GM19240 (cell line): ENCODE data around the gene MORN3.
"Not testable (repeated sequence)": the region's sequence is repeated elsewhere in the genome, so short reads cannot be mapped to it uniquely, and the experiment has no call there.

ENCODE experiments used
- DNase-seq: peaks from one replicate; pipeline ENCODE4 v3.0.0; 2011; ENCODE audit warnings: low spot score; ENCODE audit not compliant: insufficient read length

MORN3 gene

GRCh38 chr12:121692744-121693143 is 23.3 kb upstream of the MORN3 start:
- not testable (repeated sequence) for DNase-seq

DNA sequence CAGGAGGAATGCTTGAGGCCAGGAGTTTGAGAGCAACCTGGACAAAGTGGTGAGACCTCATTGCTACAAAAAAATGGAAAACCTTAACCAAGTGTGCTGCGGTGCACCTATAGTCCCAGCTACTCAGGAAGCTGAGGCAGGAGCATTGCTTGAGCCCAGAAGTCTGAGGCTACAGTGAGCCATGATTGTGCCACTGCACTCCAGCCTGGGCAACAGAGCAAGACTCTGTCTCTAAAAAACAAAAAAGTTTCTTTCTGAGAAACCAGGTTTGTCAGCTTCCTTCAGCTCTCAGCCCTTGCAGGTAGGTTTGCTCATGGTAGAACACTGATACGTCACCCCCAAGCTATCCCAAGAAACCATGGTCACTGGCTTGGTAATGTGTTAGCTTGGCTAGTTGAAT is 20.0 kb upstream of the MORN3 start:
- no peak for DNase-seq

GRCh38 chr12:121688966-121689365 is 19.5 kb upstream of the MORN3 start:
- no peak for DNase-seq

- DNase-seq = not testable (repeated sequence)
Measured at GRCh38 chr12:121679661-121680197, 10.3 kb upstream of the MORN3 start.

GRCh38 chr12:121678716-121679300 is 9.4 kb upstream of the MORN3 start:
- DNase-seq = no peak

DNA sequence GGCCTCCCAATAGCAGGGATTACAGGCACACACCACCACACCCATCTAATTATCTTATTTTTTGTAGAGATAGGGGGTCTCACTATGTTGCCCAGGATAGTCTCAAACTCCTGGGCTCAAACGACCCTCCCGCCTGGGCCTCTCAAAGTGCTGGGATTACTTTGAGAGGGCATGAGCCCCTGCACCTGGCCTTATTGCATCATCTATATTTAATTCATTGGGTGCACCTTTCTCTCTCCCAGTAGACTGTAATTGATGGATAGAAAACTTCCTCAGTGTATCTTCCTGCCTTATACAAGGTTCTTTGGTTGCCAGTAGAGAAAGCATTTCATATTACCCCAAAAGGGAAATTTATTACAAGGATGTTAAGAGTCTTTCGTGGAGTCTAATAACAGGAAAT is 8.9 kb upstream of the MORN3 start:
- no peak for DNase-seq

DNA sequence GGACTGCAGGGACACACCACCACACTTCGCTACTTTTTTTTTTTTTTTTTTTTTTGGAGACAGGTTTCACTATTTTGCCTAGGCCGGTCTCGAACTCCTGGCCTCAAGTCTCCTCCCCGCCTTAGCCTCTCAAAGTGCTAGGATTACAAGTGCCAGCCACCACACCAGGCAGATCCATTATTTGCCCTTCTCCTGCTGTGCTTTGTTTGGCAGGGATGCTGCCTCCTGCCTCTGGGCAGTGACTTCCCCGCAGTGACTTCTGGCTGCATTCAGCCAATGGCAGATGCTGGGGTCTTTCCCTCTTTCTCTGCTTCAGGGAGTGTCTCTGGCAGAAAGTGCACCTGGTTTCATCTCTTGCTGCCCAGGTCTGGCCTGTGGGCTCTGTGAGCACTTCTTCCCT is 6.7 kb upstream of the MORN3 start:
- no peak for DNase-seq

- no peak for DNase-seq
Measured at GRCh38 chr12:121673013-121673511, 3.6 kb upstream of the MORN3 start.

- no peak for DNase-seq
Measured at GRCh38 chr12:121668750-121669520, 519 bp downstream of the MORN3 start.

- not testable (repeated sequence) for DNase-seq
Measured at GRCh38 chr12:121666829-121667228, 2.6 kb downstream of the MORN3 start.

- DNase-seq = no peak
Measured at GRCh38 chr12:121663610-121663929, 5.9 kb downstream of the MORN3 start.

DNA sequence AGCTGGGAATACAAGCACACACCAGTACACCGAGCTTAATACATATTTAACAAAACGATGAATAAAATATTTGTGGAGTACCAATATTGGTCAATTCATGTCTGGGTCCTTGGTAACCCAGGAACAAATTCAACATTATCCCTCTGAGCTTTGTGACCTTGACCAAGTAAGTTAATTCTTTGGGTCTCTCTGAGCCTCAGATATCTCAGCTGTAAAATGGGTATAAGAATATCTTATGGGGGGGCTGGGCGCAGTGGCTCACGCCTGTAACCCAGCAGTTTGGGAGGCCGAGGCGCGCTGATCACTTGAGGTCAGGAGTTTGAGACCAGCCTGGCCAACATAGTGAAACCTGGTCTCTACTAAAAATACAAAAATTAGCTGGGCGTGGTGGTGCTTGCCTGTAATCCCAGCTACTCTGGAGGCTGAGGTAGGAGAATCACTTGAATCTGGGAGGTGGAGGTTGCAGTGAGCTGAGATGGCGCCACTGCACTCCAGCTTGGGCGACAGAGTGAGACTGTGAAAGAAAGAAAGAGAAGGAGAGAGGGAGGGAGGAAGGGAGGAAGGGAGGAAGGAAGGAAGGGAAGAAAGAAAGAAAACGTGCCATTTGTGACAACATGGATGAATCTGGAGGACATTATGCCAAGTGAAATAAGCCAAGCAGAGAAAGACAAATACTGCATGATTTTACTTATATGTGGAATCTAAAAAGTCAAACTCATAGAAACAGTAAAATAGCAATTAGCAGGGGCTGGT is 7.9 kb downstream of the MORN3 start:
- not testable (repeated sequence) for DNase-seq

DNA sequence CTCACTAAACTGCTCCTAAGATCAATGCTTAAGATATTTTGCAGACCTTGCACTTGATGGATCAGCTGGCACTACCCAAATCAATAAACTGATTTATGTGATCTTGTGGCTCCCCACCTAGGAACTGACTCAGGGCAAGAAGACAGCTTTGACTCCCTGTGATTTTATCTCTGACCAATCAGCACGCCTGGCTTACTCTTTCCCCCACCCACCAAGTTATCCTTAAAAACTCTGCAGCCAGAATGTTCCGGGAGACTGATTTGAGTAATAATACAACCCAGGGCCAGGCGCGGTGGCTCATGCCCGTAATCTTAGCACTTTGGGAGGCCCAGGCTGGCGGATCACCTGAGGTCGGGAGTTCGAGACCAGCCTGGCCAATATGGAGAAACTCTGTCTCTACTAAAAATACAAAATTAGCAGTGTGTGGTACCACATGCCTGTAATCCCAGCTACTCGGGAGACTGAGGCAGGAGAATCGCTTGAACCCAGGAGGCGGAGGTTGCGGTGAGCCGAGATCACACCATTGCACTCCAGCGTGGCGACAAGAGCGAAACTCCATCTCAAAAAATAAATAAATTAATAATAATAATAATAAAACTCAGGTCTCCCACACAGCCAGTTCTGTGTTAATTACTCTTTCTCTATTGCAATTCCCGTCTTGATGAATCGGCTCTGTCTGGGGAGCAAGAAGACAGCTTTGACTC is 12.0 kb downstream of the MORN3 start:
- no peak for DNase-seq

DNA sequence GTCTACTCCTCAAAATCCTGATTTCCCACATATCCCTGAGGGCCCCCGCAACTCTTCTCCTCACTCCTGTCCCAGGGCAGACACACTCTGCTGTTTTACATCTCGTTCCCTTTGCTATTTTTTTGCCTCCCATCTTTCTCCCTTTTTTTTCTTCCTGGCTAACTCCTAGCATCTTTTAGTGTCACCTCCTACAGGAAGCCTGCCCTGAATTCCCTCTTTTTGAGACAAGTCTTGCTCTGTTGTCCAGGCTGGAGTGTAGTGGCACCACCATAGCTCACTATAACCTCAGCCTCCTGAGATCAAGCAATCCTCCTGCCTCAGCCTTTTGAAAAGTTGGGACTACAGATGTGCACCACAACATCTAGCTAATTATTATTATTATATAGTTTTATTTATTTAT is 13.3 kb downstream of the MORN3 start:
- DNase-seq = no peak

DNA sequence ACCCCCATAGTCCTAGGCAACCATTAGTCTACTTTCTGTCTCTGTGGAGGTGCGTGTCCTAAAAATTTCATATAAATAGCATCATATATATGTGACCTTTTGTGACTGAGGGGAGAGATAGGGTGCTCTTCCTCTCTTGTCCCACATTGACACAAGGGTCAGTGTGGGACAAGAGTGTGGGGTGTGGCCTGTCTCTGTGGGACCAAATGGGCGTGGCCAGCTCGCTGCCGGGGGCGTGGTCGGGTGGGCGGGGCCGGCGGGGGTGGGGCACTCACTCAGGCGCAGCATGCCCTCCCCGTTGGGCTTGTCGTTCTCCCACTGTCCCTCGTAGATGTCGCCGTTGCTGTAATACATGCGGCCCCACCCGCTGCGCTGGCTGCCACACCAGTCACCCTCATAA is 15.5 kb downstream of the MORN3 start:
- no peak for DNase-seq

- no peak for DNase-seq
Measured at GRCh38 chr12:121652767-121653497, 16.5 kb downstream of the MORN3 start.

- DNase-seq = no peak
Measured at GRCh38 chr12:121651320-121651719, 18.1 kb downstream of the MORN3 start.

GRCh38 chr12:121649819-121650353 is 19.6 kb downstream of the MORN3 start:
- DNase-seq = no peak

GRCh38 chr12:121649322-121649721 is 20.1 kb downstream of the MORN3 start:
- DNase-seq = no peak

- no peak for DNase-seq
Measured at GRCh38 chr12:121648458-121649028, 20.9 kb downstream of the MORN3 start.
